Measurements from ENCODE around the gene HDHD2.

Gene HDHD2

DNA sequence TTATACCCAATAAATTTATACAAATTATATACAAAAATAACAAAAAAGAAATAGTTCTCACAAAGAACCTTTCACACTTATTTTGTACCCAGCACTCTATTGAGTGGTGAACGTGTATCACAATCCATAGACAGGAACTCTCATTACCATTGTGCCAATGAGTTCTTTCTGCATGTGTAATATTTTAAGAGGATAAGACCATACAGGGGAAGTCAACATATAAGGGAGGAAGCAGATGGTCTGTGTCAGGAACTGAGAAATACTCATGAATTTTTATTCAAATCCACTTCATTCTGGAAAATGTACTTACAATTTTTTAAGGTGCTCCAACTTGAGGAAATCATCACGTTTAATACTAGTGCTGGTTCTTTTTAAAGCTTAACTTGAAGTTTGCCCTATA is 87.8 kb downstream of the HDHD2 start:
- no peak for DNase-seq (ENCODE audit: low read depth, low spot score)
